DOHH2 (cell line): ENCODE data around the gene TTC28.

Source experiments
- CTCF ChIP-seq: fragments of 200-600 bp; sonication (generic); IDR thresholded peaks from one replicate; pipeline ENCODE4 v1.5.1; 2014; ENCODE audit warnings: antibody characterized with exemption, mild to moderate bottlenecking, low read depth, low read length; ENCODE audit not compliant: poor library complexity, severe bottlenecking
- EZH2phosphoT487 ChIP-seq: fragments of 200-600 bp; sonication (generic); IDR thresholded peaks from 2 replicates; pipeline ENCODE4 v1.6.1; 2017; ENCODE audit warnings: borderline replicate concordance, mild to moderate bottlenecking, antibody characterized with exemption, low read length, moderate library complexity, mixed read lengths

- TF ChIP-seq CTCF (no peak), EZH2phosphoT487 (no peak)
These were observed 661.8 kb downstream of the TTC28 start for GRCh38 chr22:28017859-28018258.
